WTC11 (cell line): ENCODE measurements around the gene HADHB.

Source experiments
- CREB1 ChIP-seq: sonication (generic); formaldehyde crosslinking; IDR thresholded peaks from 2 replicates; pipeline ENCODE4 v1.8.0; 2023; ENCODE audit warnings: mild to moderate bottlenecking, missing genetic modification reagents
- FOXJ3 ChIP-seq: sonication (generic); formaldehyde crosslinking; IDR thresholded peaks from 2 replicates; pipeline ENCODE4 v1.9.0; 2021; ENCODE audit warnings: missing genetic modification reagents, mild to moderate bottlenecking, borderline replicate concordance
- NFYB ChIP-seq: sonication (generic); formaldehyde crosslinking; conservative IDR thresholded peaks from 2 replicates; pipeline ENCODE4 v1.8.0; 2022; ENCODE audit warnings: low read depth, missing genetic modification reagents
- NR2C2 ChIP-seq: sonication (generic); formaldehyde crosslinking; IDR thresholded peaks from 2 replicates; pipeline ENCODE4 v1.8.0; 2022; ENCODE audit warnings: mild to moderate bottlenecking, missing genetic modification reagents
- SMAD3 ChIP-seq: sonication (generic); formaldehyde crosslinking; IDR thresholded peaks from 2 replicates; pipeline ENCODE4 v1.8.0; 2022; ENCODE audit warnings: missing genetic modification reagents, mild to moderate bottlenecking, borderline replicate concordance
- USF2 ChIP-seq: sonication (generic); formaldehyde crosslinking; IDR thresholded peaks from 2 replicates; pipeline ENCODE4 v1.8.1; 2023; ENCODE audit warnings: mild to moderate bottlenecking, missing genetic modification reagents, moderate library complexity
- TF ChIP-seq, protein P1 (sequence below): fragments of 200-600 bp; IDR thresholded peaks from 2 replicates; pipeline ENCODE4 v1.8.0; 2022; ENCODE audit warnings: antibody characterized with exemption
- TF ChIP-seq, protein P2 (sequence below): sonication (generic); formaldehyde crosslinking; conservative IDR thresholded peaks from 2 replicates; pipeline ENCODE4 v1.8.1; 2023; ENCODE audit warnings: mild to moderate bottlenecking, low read depth, missing genetic modification reagents, moderate library complexity

DNA sequence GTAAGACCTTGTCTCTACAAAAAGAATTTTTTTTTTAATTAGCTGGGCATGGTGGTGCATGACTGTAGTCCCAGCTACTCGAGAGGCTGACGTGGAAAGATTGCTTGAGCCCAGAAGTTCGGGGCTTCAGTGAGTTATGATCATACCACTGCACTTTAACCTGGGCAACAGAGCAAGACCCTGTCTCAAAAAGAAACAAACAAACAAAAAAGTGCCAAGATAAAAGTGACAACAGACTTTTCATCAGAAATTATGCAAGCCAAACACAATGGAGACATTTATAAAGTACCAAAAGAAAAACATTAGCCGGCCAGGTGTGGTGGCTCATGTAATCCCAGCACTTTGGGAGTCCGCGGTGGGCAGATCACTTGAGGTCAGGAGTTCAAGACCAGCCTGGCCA lies 27.0 kb upstream of the HADHB start:
- TF ChIP-seq, protein P1, sequence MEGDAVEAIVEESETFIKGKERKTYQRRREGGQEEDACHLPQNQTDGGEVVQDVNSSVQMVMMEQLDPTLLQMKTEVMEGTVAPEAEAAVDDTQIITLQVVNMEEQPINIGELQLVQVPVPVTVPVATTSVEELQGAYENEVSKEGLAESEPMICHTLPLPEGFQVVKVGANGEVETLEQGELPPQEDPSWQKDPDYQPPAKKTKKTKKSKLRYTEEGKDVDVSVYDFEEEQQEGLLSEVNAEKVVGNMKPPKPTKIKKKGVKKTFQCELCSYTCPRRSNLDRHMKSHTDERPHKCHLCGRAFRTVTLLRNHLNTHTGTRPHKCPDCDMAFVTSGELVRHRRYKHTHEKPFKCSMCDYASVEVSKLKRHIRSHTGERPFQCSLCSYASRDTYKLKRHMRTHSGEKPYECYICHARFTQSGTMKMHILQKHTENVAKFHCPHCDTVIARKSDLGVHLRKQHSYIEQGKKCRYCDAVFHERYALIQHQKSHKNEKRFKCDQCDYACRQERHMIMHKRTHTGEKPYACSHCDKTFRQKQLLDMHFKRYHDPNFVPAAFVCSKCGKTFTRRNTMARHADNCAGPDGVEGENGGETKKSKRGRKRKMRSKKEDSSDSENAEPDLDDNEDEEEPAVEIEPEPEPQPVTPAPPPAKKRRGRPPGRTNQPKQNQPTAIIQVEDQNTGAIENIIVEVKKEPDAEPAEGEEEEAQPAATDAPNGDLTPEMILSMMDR: no peak
- TF ChIP-seq USF2 (CRISPR knock-in tag): no peak
- TF ChIP-seq, protein P2, sequence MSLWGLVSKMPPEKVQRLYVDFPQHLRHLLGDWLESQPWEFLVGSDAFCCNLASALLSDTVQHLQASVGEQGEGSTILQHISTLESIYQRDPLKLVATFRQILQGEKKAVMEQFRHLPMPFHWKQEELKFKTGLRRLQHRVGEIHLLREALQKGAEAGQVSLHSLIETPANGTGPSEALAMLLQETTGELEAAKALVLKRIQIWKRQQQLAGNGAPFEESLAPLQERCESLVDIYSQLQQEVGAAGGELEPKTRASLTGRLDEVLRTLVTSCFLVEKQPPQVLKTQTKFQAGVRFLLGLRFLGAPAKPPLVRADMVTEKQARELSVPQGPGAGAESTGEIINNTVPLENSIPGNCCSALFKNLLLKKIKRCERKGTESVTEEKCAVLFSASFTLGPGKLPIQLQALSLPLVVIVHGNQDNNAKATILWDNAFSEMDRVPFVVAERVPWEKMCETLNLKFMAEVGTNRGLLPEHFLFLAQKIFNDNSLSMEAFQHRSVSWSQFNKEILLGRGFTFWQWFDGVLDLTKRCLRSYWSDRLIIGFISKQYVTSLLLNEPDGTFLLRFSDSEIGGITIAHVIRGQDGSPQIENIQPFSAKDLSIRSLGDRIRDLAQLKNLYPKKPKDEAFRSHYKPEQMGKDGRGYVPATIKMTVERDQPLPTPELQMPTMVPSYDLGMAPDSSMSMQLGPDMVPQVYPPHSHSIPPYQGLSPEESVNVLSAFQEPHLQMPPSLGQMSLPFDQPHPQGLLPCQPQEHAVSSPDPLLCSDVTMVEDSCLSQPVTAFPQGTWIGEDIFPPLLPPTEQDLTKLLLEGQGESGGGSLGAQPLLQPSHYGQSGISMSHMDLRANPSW (CRISPR knock-in tag): no peak
- no peak for TF ChIP-seq NFYB (CRISPR knock-in tag)
- no peak for TF ChIP-seq CREB1 (CRISPR knock-in tag)
- TF ChIP-seq SMAD3 (CRISPR knock-in tag): no peak
- TF ChIP-seq FOXJ3 (CRISPR knock-in tag): no peak
- no peak for TF ChIP-seq NR2C2 (CRISPR knock-in tag)
